Left lung (tissue), 8 donors: ENCODE data around the gene ZSCAN18. TPM values are rescaled to one million over a fixed set of nuclear protein-coding genes. Genes with fewer than 3 reads are reported as not detected.

Experiments used
- polyA plus RNA-seq, 6 donors: library from polyadenylated mRNA; unstranded; fragments of 120-200 nt; gene quantifications; one replicate each; pipeline ENCODE4 v1.2.1, GENCODE V29; 2013; ENCODE audit not compliant: insufficient read length in 6 of 6
- total RNA-seq, 2 donors: library from RNA; stranded (reverse); fragmentation: NEBNext Ultra II Directional; extraction: Animal tissue kit (Norgen Biotek cat#: 25700); gene quantifications; one replicate each; pipeline ENCODE4 v1.2.1, GENCODE V29; 2021
- donor health status: DM: no; HTN: yes; CAD: no.
- donor health status: DM: no; HTN: no; CAD: no.

Gene ZSCAN18
- total and polyA plus RNA-seq, 8 donors = 32.7 to 91.1 (median 80.8) TPM

Other genes with a start within 250 kb of the ZSCAN18 start
- gene ZNF587, start 248.4 kb downstream of the ZSCAN18 start, total RNA-seq = 10 to 100 TPM; 31.4 to 34.0 TPM
- gene ZNF587, start 248.4 kb downstream of the ZSCAN18 start, polyA plus RNA-seq = 10 to 100 TPM; 33.6 to 38.8 (median 36.4) TPM
- 10 to 100 TPM; 10.7 to 21.0 TPM for gene ZNF814, start 209.2 kb downstream of the ZSCAN18 start, total RNA-seq
- gene ZNF814, start 209.2 kb downstream of the ZSCAN18 start, polyA plus RNA-seq = 10 to 100 TPM; 52.7 to 71.2 (median 65.2) TPM
- 10 to 100 TPM; 15.8 to 20.7 TPM for gene ZNF417, start 181.6 kb downstream of the ZSCAN18 start, total RNA-seq
- 10 to 100 TPM; 35.8 to 47.8 (median 42.0) TPM for gene ZNF417, start 181.6 kb downstream of the ZSCAN18 start, polyA plus RNA-seq
- gene ZNF418, start 162.8 kb downstream of the ZSCAN18 start, total RNA-seq = 1 to 10 TPM; 8.0 to 9.4 TPM
- gene ZNF418, start 162.8 kb downstream of the ZSCAN18 start, polyA plus RNA-seq = 10 to 100 TPM; 27.6 to 43.6 (median 37.0) TPM
- 1 to 10 TPM; 3.9 to 4.2 TPM for gene ZNF256, start 150.5 kb downstream of the ZSCAN18 start, total RNA-seq
- gene ZNF256, start 150.5 kb downstream of the ZSCAN18 start, polyA plus RNA-seq = 10 to 100 TPM in 5 of 6 donors, 1 to 10 TPM in 1; 8.5 to 12.1 (median 10.6) TPM
- 1 to 10 TPM in 1 of 2 donors, under 1 TPM in 1; 0.55 to 1.6 TPM for gene C19orf18, start 123.7 kb downstream of the ZSCAN18 start, total RNA-seq
- gene C19orf18, start 123.7 kb downstream of the ZSCAN18 start, polyA plus RNA-seq = 1 to 10 TPM; 2.3 to 5.7 (median 3.9) TPM
- 10 to 100 TPM; 11.4 to 13.3 TPM for gene ZNF606, start 95.4 kb downstream of the ZSCAN18 start, total RNA-seq
- 10 to 100 TPM; 28.9 to 34.6 (median 31.3) TPM for gene ZNF606, start 95.4 kb downstream of the ZSCAN18 start, polyA plus RNA-seq
- gene ZSCAN1, start 64.2 kb downstream of the ZSCAN18 start, total RNA-seq = under 1 TPM in 1 of 2 donors, not detected in 1; 0.47 TPM
- 1 to 10 TPM; 1.4 to 3.4 (median 2.4) TPM for gene ZSCAN1, start 64.2 kb downstream of the ZSCAN18 start, polyA plus RNA-seq
- 1 to 10 TPM; 3.3 to 4.9 TPM for gene ZNF135, start 38.9 kb downstream of the ZSCAN18 start, total RNA-seq
- gene ZNF135, start 38.9 kb downstream of the ZSCAN18 start, polyA plus RNA-seq = 10 to 100 TPM; 22.3 to 32.6 (median 29.0) TPM
- gene ZNF329, start 52.6 kb upstream of the ZSCAN18 start, total RNA-seq = 10 to 100 TPM in 1 of 2 donors, 1 to 10 TPM in 1; 7.9 to 11.7 TPM
- 10 to 100 TPM; 19.6 to 22.9 (median 21.0) TPM for gene ZNF329, start 52.6 kb upstream of the ZSCAN18 start, polyA plus RNA-seq
- gene ZNF274, start 84.8 kb upstream of the ZSCAN18 start, total RNA-seq = 10 to 100 TPM; 19.9 to 25.9 TPM
- 10 to 100 TPM; 18.7 to 23.7 (median 21.8) TPM for gene ZNF274, start 84.8 kb upstream of the ZSCAN18 start, polyA plus RNA-seq
- gene ZNF544, start 130.7 kb upstream of the ZSCAN18 start, total RNA-seq = 10 to 100 TPM; 23.8 to 25.4 TPM
- gene ZNF544, start 130.7 kb upstream of the ZSCAN18 start, polyA plus RNA-seq = 10 to 100 TPM; 32.8 to 45.7 (median 38.5) TPM
- gene ZNF8, start 180.7 kb upstream of the ZSCAN18 start, total RNA-seq = 1 to 10 TPM; 5.5 TPM
- 10 to 100 TPM in 3 of 6 donors, 1 to 10 TPM in 3; 9.4 to 10.6 (median 10.1) TPM for gene ZNF8, start 180.7 kb upstream of the ZSCAN18 start, polyA plus RNA-seq
- 10 to 100 TPM; 25.4 to 31.9 TPM for gene ERVK3-1, start 207.1 kb upstream of the ZSCAN18 start, total RNA-seq
- 10 to 100 TPM; 46.8 to 52.5 (median 49.4) TPM for gene ERVK3-1, start 207.1 kb upstream of the ZSCAN18 start, polyA plus RNA-seq
- 1 to 10 TPM; 3.4 to 3.9 TPM for gene ZSCAN22, start 228.8 kb upstream of the ZSCAN18 start, total RNA-seq
- 1 to 10 TPM; 3.8 to 5.0 (median 4.2) TPM for gene ZSCAN22, start 228.8 kb upstream of the ZSCAN18 start, polyA plus RNA-seq